Testis (tissue), 3 donors: ENCODE data around the gene CUX1. TPM values are rescaled to one million over a fixed set of nuclear protein-coding genes. Genes with fewer than 3 reads are reported as not detected.

Source experiments
- DNase-seq: peaks from one replicate; pipeline ENCODE4 v3.0.0-alpha.2; 2019
- H3K27ac ChIP-seq, 2 donors: fragments of 200-600 bp; sonication (generic); one replicate each; pipeline ENCODE4 v1.5.1; 2019
- H3K27me3 ChIP-seq: fragments of 200-600 bp; sonication (generic); one replicate; pipeline ENCODE4 v1.5.1; 2019
- H3K36me3 ChIP-seq: fragments of 200-600 bp; sonication (generic); one replicate; pipeline ENCODE4 v1.5.1; 2017; ENCODE audit warnings: low read depth; ENCODE audit errors: missing control alignments
- H3K4me1 ChIP-seq: fragments of 200-600 bp; sonication (generic); one replicate; pipeline ENCODE4 v1.5.1; 2019
- H3K4me3 ChIP-seq, 2 donors: fragments of 200-600 bp; sonication (generic); one replicate each; pipeline ENCODE4 v1.5.1; 2017 to 2019
- H3K9me3 ChIP-seq: fragments of 200-600 bp; sonication (generic); one replicate; pipeline ENCODE4 v1.5.1; 2017
- POLR2A ChIP-seq: fragments of 450-650 bp; IDR thresholded peaks from one replicate; pipeline ENCODE4 v1.6.1; 2017; ENCODE audit warnings: antibody characterized with exemption, mild to moderate bottlenecking, moderate library complexity
- WGBS, 2 donors: methylation state at CpG; one replicate each; pipeline ENCODE4 v1.1.5; 2018; 5-methylcytosine and 5-hydroxymethylcytosine counted together
- intact Hi-C: fragments of 100-400 bp; cut with DNase I; formaldehyde crosslinking; loops from one replicate; pipeline ENCODE4 v1.15.1; 2023; ENCODE audit warnings: low total_unique reads
- polyA plus RNA-seq: library from polyadenylated mRNA; stranded (reverse); fragments of 350-450 nt; fragmentation: Illumina TruSeq; extraction: RNeasy Lipid Tissue Mini Kit (QIAGEN cat#74804); gene quantifications from one replicate; pipeline ENCODE4 v1.2.3, GENCODE V29; 2014; ENCODE audit warnings: low read depth, low replicate concordance; ENCODE audit not compliant: insufficient read depth
- total RNA-seq, 2 donors: library from RNA; depleted of rRNA; stranded (reverse); fragments of >200 nt; gene quantifications; one replicate each; pipeline ENCODE4 v1.2.3, GENCODE V29; 2016
- TF ChIP-seq, protein P1 (sequence below), 3 experiments: fragments of 450-650 bp in 2 of 3; fragments of 200-600 bp in 1 of 3; sonication (generic) in 1 of 3; IDR thresholded peaks; one replicate each; pipeline ENCODE4 v1.5.1; 2016 to 2019; ENCODE audit warnings: antibody characterized with exemption in 3 of 3, mild to moderate bottlenecking in 2 of 3, moderate library complexity in 1 of 3

Gene CUX1
- total and polyA plus RNA-seq, 3 donors from 2014 or later: 30.8 to 46.3 (median 43.1) TPM

DNA sequence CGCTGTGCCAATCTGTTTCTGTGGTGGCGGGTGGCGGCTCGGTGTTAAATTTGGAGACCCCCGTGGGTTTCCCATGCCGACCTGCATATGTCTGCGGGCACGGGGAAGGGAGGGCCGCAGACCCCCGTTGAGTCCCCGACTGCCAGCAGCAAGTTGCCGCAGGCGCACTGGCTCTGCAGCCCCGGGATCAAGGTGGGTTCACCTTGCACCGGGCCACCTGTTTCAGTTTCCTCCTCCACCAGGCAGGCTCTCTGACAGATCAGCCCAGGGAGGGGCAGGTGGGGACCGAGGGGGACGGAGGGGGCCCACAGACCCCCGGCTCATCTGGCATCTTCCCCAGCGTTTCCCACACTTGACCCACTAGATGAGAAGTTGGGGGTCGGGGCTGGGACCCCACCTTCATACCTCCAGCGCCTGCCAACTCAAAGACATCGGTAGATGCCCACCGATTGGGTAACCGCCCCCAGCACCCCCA, 95.9 kb downstream of the CUX1 start:
- Histone ChIP-seq H3K4me1 (peaks cover 15% of the 10 kb centered on the region), H3K27me3 (no peaks in the 10 kb centered on the region), H3K36me3 (no peaks in the 10 kb centered on the region), H3K4me3 (no peak overlapping the region), H3K9me3 (no peaks in the 10 kb centered on the region), H3K27ac (peak overlapping the region; percentile 34 to 59)
- TF ChIP-seq, protein P1, sequence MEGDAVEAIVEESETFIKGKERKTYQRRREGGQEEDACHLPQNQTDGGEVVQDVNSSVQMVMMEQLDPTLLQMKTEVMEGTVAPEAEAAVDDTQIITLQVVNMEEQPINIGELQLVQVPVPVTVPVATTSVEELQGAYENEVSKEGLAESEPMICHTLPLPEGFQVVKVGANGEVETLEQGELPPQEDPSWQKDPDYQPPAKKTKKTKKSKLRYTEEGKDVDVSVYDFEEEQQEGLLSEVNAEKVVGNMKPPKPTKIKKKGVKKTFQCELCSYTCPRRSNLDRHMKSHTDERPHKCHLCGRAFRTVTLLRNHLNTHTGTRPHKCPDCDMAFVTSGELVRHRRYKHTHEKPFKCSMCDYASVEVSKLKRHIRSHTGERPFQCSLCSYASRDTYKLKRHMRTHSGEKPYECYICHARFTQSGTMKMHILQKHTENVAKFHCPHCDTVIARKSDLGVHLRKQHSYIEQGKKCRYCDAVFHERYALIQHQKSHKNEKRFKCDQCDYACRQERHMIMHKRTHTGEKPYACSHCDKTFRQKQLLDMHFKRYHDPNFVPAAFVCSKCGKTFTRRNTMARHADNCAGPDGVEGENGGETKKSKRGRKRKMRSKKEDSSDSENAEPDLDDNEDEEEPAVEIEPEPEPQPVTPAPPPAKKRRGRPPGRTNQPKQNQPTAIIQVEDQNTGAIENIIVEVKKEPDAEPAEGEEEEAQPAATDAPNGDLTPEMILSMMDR (IDR thresholded peaks at IDR 0.05): no peak
- no peak for TF ChIP-seq POLR2A
- intact Hi-C loops: no loop called here
- WGBS, 2 donors: 81 to 90% methylated on average over 17 to 24 of the region's 24 CpGs
- DNase-seq: no peak

DNA sequence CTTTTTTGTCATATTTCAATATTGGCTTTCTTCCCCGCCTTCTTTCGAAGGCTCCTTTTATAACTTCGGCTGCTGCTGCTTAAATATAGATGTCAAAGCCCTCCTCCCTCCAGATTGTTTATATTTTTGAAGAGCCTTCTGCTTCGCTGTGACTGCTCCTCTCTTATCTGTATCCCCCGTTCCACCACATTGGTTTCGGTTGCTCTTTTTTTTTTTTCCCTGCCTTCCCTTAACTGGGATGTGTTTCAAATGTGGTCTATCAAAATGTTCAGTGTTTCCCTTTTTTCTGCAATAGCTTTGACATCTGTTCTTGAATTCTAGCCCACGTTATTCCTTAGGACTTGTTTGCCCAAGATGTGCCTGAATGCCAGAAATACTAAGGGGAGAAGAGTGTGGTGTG, 96.4 kb downstream of the CUX1 start:
- no peak overlapping the region for H3K4me3 ChIP-seq
- no peaks in the 10 kb centered on the region for H3K9me3 ChIP-seq
- peaks cover 15% of the 10 kb centered on the region for H3K4me1 ChIP-seq
- peak overlapping the region; percentile 23 to 59 for H3K27ac ChIP-seq
- intact Hi-C loops: no loop called here
- no peak for TF ChIP-seq POLR2A
- TF ChIP-seq, protein P1 (IDR thresholded peaks at IDR 0.05): no peak
- DNase-seq: no peak
- no peaks in the 10 kb centered on the region for H3K27me3 ChIP-seq
- WGBS, 2 donors: 32 to 55% methylated on average over 7 of the region's 7 CpGs
- no peaks in the 10 kb centered on the region for H3K36me3 ChIP-seq

DNA sequence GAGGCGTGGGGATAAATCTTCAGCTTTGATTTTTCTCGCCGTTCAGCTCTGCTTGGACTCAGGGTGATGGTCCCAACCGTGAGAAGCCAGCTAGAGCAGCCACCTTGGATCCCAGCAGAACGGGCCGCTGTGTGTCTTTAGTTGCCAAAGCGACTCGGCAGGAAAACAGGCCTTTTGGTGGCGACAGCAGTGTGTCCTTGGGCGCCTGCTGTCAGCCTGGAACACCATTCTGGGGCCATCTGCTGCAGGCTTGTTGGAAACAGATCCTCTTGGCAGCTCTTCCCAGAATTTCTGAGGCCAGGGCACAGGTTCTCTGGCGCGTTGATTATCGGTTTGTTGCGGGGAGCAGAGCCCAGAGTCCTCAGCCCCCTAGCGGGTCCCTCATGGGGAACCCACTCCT, 97.6 kb downstream of the CUX1 start:
- peak overlapping the region in 1 of 2 donors; percentile 30 for H3K27ac ChIP-seq
- intact Hi-C loops: no loop called here
- WGBS, 2 donors: 69 to 74% methylated on average over 15 of the region's 15 CpGs
- H3K36me3 ChIP-seq: no peaks in the 10 kb centered on the region
- DNase-seq: no peak
- no peaks in the 10 kb centered on the region for H3K27me3 ChIP-seq
- H3K4me1 ChIP-seq: peaks cover 15% of the 10 kb centered on the region
- TF ChIP-seq POLR2A: no peak
- TF ChIP-seq, protein P1 (IDR thresholded peaks at IDR 0.05): no peak
- no peak overlapping the region for H3K4me3 ChIP-seq
- H3K9me3 ChIP-seq: no peaks in the 10 kb centered on the region

DNA sequence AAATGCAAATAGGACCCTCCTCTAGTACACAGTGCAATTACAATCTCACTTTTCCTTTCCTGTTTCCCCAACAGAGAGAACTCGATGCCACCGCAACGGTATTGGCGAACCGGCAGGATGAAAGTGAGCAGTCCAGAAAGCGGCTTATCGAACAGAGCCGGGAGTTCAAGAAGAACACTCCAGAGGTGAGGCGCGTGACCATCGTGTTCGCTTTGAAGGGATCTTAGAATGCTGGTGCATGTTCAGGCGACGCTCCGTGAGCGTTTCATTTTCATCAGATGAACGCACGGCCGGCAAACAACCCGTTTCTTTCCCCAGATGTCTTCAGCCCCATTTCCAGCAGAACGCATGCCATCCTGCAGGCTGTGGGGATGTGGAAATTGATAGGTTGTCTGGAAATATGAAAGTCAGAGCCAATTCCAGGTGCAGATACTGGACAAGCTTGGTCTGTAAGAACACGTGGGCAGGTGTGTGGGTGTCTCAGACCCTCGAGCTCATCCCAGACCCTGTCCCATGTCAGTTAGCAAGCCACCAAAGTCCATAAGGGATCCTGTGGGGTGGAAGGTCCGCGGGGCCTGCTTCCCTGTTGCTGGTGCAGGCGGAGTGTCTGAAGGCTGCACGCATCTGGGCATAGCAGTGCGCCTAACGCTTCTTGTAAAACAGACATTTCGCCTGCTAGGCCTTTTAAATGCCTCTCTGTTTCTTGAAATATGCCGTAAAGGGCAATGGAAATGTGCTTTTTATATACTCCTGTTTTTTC, 98.8 kb downstream of the CUX1 start:
- 95 to 96% methylated on average over 30 of the region's 31 CpGs for WGBS, 2 donors
- peaks cover 15% of the 10 kb centered on the region for H3K4me1 ChIP-seq
- H3K27ac ChIP-seq: no peak overlapping the region
- intact Hi-C loops: no loop called here
- no peak overlapping the region for H3K4me3 ChIP-seq
- DNase-seq: no peak
- H3K27me3 ChIP-seq: no peaks in the 10 kb centered on the region
- H3K36me3 ChIP-seq: no peaks in the 10 kb centered on the region
- TF ChIP-seq, protein P1 (IDR thresholded peaks at IDR 0.05): no peak
- no peak for TF ChIP-seq POLR2A
- H3K9me3 ChIP-seq: no peaks in the 10 kb centered on the region

DNA sequence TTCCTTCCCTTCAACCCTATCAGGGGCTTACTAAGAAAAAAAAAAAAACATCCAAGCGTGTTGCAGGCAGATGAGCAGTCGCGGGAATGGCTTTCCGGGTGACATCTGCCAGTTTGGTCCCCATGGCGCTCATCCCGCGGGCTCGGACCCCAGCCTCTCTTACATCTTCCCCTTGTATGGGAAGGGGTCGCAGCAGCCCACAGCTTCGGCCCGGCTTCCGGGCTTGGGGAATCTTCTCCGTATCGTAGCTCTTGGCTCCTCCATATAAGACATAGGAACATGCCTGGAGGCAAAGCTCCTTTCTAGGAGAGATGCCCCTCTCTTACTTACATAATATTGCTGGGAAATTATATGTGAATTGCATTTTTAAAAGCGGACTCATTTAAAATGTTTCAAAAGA, 99.5 kb downstream of the CUX1 start:
- Histone ChIP-seq H3K27ac (no peak overlapping the region), H3K36me3 (no peaks in the 10 kb centered on the region), H3K4me1 (peaks cover 15% of the 10 kb centered on the region), H3K9me3 (no peaks in the 10 kb centered on the region), H3K27me3 (no peaks in the 10 kb centered on the region), H3K4me3 (no peak overlapping the region)
- intact Hi-C loops: no loop called here
- WGBS, 2 donors: 94 to 96% methylated on average over 15 of the region's 15 CpGs
- no peak for TF ChIP-seq POLR2A
- TF ChIP-seq, protein P1 (IDR thresholded peaks at IDR 0.05): no peak
- DNase-seq: no peak
